ENCODE results near the gene CYBC1. TPM values are rescaled to one million over a fixed set of nuclear protein-coding genes. Genes with fewer than 3 reads are reported as not detected.
A peak's percentile ranks its signal among the peaks of the same experiment; 100 is the strongest.

Gene CYBC1
- total RNA-seq, 1 experiment from 2014 or later, result 71.7 TPM

DNA sequence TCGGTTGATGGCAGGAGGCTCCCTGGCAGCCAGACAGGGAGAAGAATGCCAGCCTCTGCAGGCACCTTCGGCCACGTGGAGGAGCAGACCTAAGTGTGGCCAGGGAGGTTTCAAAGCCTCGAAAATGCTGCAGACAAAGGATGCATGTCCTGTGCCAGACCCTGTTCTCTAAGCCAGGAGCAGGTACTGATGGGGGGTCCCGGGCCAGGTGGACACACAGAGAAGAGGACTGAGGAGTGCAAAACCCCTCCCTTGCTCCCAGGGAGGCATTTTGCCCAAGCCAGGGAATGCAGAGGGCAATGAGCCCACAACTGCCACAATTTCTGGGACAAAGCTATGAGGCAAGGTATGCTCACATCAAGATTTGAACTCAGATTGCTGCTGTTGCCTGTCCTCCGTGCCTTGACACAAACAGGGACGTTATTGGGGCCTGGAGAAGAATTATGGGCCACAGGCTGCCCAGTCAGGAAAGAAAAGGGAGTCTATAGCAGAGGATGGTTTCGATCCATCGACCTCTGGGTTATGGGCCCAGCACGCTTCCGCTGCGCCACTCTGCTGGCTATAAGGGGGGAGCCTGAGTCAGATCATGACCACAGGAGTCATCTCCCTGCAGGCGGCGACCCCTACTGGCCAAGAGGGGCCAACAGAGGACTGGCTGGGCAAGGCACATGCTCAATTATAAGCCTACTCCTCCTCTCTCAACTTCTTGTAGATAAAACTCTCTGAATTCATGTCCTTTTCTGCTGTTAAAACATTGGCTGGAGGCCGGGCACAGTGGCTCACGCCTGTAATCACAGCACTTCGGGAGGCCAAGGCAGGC, 43.9 kb upstream of the CYBC1 start (continued):
- TF ChIP-seq, protein P1, sequence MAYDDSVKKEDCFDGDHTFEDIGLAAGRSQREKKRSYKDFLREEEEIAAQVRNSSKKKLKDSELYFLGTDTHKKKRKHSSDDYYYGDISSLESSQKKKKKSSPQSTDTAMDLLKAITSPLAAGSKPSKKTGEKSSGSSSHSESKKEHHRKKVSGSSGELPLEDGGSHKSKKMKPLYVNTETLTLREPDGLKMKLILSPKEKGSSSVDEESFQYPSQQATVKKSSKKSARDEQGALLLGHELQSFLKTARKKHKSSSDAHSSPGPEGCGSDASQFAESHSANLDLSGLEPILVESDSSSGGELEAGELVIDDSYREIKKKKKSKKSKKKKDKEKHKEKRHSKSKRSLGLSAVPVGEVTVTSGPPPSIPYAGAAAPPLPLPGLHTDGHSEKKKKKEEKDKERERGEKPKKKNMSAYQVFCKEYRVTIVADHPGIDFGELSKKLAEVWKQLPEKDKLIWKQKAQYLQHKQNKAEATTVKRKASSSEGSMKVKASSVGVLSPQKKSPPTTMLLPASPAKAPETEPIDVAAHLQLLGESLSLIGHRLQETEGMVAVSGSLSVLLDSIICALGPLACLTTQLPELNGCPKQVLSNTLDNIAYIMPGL (CRISPR knock-in tag; IDR thresholded peaks at IDR 0.05), result peak; percentile 97
- TF ChIP-seq SMAD4 (CRISPR knock-in tag; IDR thresholded peaks at IDR 0.05) (no peak), CREB1 (CRISPR knock-in tag; IDR thresholded peaks at IDR 0.05) (no peak), OVOL2 (CRISPR knock-in tag; IDR thresholded peaks at IDR 0.05; ENCODE audit: borderline replicate concordance) (no peak), NR1H2 (CRISPR knock-in tag; IDR thresholded peaks at IDR 0.05) (no peak), ESRRA (CRISPR knock-in tag; IDR thresholded peaks at IDR 0.05; ENCODE audit: borderline replicate concordance) (no peak), GRHL2 (CRISPR knock-in tag; IDR thresholded peaks at IDR 0.05; ENCODE audit: insufficient replicate concordance, severe bottlenecking) (no peak), EMX1 (CRISPR knock-in tag; IDR thresholded peaks at IDR 0.05) (no peak), SP1 (CRISPR knock-in tag; conservative IDR thresholded peaks at IDR 0.05) (peak; percentile 73), HMGA2 (CRISPR knock-in tag; IDR thresholded peaks at IDR 0.05) (no peak; the same call in 1 of the 2 replicates), ZNF317 (CRISPR knock-in tag; IDR thresholded peaks at IDR 0.05; ENCODE audit: borderline replicate concordance, low read depth) (no peak), ZBTB21 (CRISPR knock-in tag; IDR thresholded peaks at IDR 0.05; ENCODE audit: borderline replicate concordance) (no peak)
- TF ChIP-seq, protein P2, sequence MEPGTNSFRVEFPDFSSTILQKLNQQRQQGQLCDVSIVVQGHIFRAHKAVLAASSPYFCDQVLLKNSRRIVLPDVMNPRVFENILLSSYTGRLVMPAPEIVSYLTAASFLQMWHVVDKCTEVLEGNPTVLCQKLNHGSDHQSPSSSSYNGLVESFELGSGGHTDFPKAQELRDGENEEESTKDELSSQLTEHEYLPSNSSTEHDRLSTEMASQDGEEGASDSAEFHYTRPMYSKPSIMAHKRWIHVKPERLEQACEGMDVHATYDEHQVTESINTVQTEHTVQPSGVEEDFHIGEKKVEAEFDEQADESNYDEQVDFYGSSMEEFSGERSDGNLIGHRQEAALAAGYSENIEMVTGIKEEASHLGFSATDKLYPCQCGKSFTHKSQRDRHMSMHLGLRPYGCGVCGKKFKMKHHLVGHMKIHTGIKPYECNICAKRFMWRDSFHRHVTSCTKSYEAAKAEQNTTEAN (CRISPR knock-in tag; IDR thresholded peaks at IDR 0.05), result no peak
- TF ChIP-seq, protein P3, sequence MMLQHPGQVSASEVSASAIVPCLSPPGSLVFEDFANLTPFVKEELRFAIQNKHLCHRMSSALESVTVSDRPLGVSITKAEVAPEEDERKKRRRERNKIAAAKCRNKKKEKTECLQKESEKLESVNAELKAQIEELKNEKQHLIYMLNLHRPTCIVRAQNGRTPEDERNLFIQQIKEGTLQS (CRISPR knock-in tag; conservative IDR thresholded peaks at IDR 0.05), result no peak
- TF ChIP-seq, protein P4, sequence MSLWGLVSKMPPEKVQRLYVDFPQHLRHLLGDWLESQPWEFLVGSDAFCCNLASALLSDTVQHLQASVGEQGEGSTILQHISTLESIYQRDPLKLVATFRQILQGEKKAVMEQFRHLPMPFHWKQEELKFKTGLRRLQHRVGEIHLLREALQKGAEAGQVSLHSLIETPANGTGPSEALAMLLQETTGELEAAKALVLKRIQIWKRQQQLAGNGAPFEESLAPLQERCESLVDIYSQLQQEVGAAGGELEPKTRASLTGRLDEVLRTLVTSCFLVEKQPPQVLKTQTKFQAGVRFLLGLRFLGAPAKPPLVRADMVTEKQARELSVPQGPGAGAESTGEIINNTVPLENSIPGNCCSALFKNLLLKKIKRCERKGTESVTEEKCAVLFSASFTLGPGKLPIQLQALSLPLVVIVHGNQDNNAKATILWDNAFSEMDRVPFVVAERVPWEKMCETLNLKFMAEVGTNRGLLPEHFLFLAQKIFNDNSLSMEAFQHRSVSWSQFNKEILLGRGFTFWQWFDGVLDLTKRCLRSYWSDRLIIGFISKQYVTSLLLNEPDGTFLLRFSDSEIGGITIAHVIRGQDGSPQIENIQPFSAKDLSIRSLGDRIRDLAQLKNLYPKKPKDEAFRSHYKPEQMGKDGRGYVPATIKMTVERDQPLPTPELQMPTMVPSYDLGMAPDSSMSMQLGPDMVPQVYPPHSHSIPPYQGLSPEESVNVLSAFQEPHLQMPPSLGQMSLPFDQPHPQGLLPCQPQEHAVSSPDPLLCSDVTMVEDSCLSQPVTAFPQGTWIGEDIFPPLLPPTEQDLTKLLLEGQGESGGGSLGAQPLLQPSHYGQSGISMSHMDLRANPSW (CRISPR knock-in tag; conservative IDR thresholded peaks at IDR 0.05; ENCODE audit: low read depth), result no peak
- TF ChIP-seq, protein P5, sequence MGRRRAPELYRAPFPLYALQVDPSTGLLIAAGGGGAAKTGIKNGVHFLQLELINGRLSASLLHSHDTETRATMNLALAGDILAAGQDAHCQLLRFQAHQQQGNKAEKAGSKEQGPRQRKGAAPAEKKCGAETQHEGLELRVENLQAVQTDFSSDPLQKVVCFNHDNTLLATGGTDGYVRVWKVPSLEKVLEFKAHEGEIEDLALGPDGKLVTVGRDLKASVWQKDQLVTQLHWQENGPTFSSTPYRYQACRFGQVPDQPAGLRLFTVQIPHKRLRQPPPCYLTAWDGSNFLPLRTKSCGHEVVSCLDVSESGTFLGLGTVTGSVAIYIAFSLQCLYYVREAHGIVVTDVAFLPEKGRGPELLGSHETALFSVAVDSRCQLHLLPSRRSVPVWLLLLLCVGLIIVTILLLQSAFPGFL (CRISPR knock-in tag; IDR thresholded peaks at IDR 0.05; ENCODE audit: borderline replicate concordance), result no peak
- TF ChIP-seq, protein P6, sequence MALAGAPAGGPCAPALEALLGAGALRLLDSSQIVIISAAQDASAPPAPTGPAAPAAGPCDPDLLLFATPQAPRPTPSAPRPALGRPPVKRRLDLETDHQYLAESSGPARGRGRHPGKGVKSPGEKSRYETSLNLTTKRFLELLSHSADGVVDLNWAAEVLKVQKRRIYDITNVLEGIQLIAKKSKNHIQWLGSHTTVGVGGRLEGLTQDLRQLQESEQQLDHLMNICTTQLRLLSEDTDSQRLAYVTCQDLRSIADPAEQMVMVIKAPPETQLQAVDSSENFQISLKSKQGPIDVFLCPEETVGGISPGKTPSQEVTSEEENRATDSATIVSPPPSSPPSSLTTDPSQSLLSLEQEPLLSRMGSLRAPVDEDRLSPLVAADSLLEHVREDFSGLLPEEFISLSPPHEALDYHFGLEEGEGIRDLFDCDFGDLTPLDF (CRISPR knock-in tag; IDR thresholded peaks at IDR 0.05), result no peak
- TF ChIP-seq, protein P7, sequence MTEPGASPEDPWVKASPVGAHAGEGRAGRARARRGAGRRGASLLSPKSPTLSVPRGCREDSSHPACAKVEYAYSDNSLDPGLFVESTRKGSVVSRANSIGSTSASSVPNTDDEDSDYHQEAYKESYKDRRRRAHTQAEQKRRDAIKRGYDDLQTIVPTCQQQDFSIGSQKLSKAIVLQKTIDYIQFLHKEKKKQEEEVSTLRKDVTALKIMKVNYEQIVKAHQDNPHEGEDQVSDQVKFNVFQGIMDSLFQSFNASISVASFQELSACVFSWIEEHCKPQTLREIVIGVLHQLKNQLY (CRISPR knock-in tag; IDR thresholded peaks at IDR 0.05), result no peak
- TF ChIP-seq, protein P8, sequence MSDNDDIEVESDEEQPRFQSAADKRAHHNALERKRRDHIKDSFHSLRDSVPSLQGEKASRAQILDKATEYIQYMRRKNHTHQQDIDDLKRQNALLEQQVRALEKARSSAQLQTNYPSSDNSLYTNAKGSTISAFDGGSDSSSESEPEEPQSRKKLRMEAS (CRISPR knock-in tag; IDR thresholded peaks at IDR 0.05), result peak; percentile 84
- TF ChIP-seq, protein P9, sequence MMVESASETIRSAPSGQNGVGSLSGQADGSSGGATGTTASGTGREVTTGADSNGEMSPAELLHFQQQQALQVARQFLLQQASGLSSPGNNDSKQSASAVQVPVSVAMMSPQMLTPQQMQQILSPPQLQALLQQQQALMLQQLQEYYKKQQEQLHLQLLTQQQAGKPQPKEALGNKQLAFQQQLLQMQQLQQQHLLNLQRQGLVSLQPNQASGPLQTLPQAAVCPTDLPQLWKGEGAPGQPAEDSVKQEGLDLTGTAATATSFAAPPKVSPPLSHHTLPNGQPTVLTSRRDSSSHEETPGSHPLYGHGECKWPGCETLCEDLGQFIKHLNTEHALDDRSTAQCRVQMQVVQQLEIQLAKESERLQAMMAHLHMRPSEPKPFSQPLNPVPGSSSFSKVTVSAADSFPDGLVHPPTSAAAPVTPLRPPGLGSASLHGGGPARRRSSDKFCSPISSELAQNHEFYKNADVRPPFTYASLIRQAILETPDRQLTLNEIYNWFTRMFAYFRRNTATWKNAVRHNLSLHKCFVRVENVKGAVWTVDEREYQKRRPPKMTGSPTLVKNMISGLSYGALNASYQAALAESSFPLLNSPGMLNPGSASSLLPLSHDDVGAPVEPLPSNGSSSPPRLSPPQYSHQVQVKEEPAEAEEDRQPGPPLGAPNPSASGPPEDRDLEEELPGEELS (CRISPR knock-in tag; IDR thresholded peaks at IDR 0.05), result no peak; the same call in 1 of the 2 replicates
- TF ChIP-seq, protein P10, sequence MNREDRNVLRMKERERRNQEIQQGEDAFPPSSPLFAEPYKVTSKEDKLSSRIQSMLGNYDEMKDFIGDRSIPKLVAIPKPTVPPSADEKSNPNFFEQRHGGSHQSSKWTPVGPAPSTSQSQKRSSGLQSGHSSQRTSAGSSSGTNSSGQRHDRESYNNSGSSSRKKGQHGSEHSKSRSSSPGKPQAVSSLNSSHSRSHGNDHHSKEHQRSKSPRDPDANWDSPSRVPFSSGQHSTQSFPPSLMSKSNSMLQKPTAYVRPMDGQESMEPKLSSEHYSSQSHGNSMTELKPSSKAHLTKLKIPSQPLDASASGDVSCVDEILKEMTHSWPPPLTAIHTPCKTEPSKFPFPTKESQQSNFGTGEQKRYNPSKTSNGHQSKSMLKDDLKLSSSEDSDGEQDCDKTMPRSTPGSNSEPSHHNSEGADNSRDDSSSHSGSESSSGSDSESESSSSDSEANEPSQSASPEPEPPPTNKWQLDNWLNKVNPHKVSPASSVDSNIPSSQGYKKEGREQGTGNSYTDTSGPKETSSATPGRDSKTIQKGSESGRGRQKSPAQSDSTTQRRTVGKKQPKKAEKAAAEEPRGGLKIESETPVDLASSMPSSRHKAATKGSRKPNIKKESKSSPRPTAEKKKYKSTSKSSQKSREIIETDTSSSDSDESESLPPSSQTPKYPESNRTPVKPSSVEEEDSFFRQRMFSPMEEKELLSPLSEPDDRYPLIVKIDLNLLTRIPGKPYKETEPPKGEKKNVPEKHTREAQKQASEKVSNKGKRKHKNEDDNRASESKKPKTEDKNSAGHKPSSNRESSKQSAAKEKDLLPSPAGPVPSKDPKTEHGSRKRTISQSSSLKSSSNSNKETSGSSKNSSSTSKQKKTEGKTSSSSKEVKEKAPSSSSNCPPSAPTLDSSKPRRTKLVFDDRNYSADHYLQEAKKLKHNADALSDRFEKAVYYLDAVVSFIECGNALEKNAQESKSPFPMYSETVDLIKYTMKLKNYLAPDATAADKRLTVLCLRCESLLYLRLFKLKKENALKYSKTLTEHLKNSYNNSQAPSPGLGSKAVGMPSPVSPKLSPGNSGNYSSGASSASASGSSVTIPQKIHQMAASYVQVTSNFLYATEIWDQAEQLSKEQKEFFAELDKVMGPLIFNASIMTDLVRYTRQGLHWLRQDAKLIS (CRISPR knock-in tag; IDR thresholded peaks at IDR 0.05; ENCODE audit: borderline replicate concordance), result no peak

Measured in WTC11 (cell line).